ENCODE measurements around the gene TNS1. TPM values are rescaled to one million over a fixed set of nuclear protein-coding genes. Genes with fewer than 3 reads are reported as not detected.
A peak's percentile ranks its signal among the peaks of the same experiment; 100 is the strongest.

The TNS1 gene
- total RNA-seq, 4 donors from 2014 or later = 23.1 to 156 (median 81.1) TPM

GRCh38 chr2:218031771-218032257, 29.0 kb upstream of the TNS1 start:
- no peaks in the 10 kb centered on the region for H3K36me3 ChIP-seq
- peaks cover 0 to 4% (median 0%) of the 10 kb centered on the region in 4 donors for H3K4me1 ChIP-seq
- H3K27ac ChIP-seq = no peak overlapping the region
- H3K9me3 ChIP-seq = no peaks in the 10 kb centered on the region
- no peak overlapping the region for H3K4me3 ChIP-seq
- no peak for TF ChIP-seq CTCF (IDR thresholded peaks at IDR 0.05)
- no peak for TF ChIP-seq POLR2A (IDR thresholded peaks at IDR 0.05)
- H3K27me3 ChIP-seq = no peaks in the 10 kb centered on the region
- DNase-seq = peak in 1 of 3 donors; percentile 28

GRCh38 chr2:218031261-218031660, 28.5 kb upstream of the TNS1 start:
- Histone ChIP-seq H3K27ac (no peak overlapping the region), H3K4me1 (peaks cover 0 to 4% (median 0%) of the 10 kb centered on the region in 4 donors), H3K36me3 (no peaks in the 10 kb centered on the region), H3K9me3 (no peaks in the 10 kb centered on the region), H3K27me3 (no peaks in the 10 kb centered on the region), H3K4me3 (no peak overlapping the region)
- TF ChIP-seq POLR2A (IDR thresholded peaks at IDR 0.05) (no peak), CTCF (IDR thresholded peaks at IDR 0.05) (no peak)
- no peak for DNase-seq

GRCh38 chr2:218030409-218031195, 27.8 kb upstream of the TNS1 start:
- H3K9me3 ChIP-seq = no peaks in the 10 kb centered on the region
- no peaks in the 10 kb centered on the region for H3K27me3 ChIP-seq
- no peak overlapping the region for H3K4me3 ChIP-seq
- no peak overlapping the region for H3K27ac ChIP-seq
- no peak for DNase-seq
- peaks cover 0 to 4% (median 0%) of the 10 kb centered on the region in 4 donors for H3K4me1 ChIP-seq
- no peak for TF ChIP-seq CTCF (IDR thresholded peaks at IDR 0.05)
- H3K36me3 ChIP-seq = no peaks in the 10 kb centered on the region

- peak in 2 of 3 donors; percentile 18 to 40 for DNase-seq
- Histone ChIP-seq H3K4me1 (peaks cover 0 to 4% (median 0%) of the 10 kb centered on the region in 4 donors), H3K27ac (no peak overlapping the region)
These were observed 26.9 kb upstream of the TNS1 start for GRCh38 chr2:218029366-218030360.

More at GRCh38 chr2:218029366-218030360, 26.9 kb upstream of the TNS1 start:
- Histone ChIP-seq H3K4me3 (no peak overlapping the region), H3K27me3 (no peaks in the 10 kb centered on the region), H3K9me3 (no peaks in the 10 kb centered on the region), H3K36me3 (no peaks in the 10 kb centered on the region)
- TF ChIP-seq POLR2A (IDR thresholded peaks at IDR 0.05) = no peak
- no peak for TF ChIP-seq CTCF (IDR thresholded peaks at IDR 0.05)

Data from Peyer's patch (tissue), 4 donors.